GM21737 (cell line): Measurements from ENCODE around the gene FEN1.

Experiments used
- ATAC-seq: cut with Tn5 transposase; IDR thresholded peaks from one replicate; pipeline ENCODE4 v1.9.1; 2021; ENCODE audit warnings: mild to moderate bottlenecking, moderate library complexity; ENCODE audit not compliant: unreplicated experiment

FEN1 gene

GRCh38 chr11:61793083-61793828 lies 545 bp downstream of the FEN1 start:
- no peak for ATAC-seq

GRCh38 chr11:61793829-61794204 lies 1.1 kb downstream of the FEN1 start:
- no peak for ATAC-seq

GRCh38 chr11:61794579-61794978 lies 1.9 kb downstream of the FEN1 start:
- no peak for ATAC-seq

- no peak for ATAC-seq
These were observed 2.7 kb downstream of the FEN1 start for GRCh38 chr11:61795459-61795858.

- ATAC-seq = no peak
These were observed 3.3 kb downstream of the FEN1 start for GRCh38 chr11:61795876-61796526.

GRCh38 chr11:61797263-61797944 lies 4.7 kb downstream of the FEN1 start:
- no peak for ATAC-seq

GRCh38 chr11:61799665-61800284 lies 7.1 kb downstream of the FEN1 start:
- no peak for ATAC-seq

GRCh38 chr11:61800331-61801281 lies 7.9 kb downstream of the FEN1 start:
- ATAC-seq = no peak

- ATAC-seq = no peak
These were observed 9.9 kb downstream of the FEN1 start for GRCh38 chr11:61802605-61803004.

- no peak for ATAC-seq
These were observed 11.4 kb downstream of the FEN1 start for GRCh38 chr11:61803889-61804647.

- no peak for ATAC-seq
These were observed 12.4 kb downstream of the FEN1 start for GRCh38 chr11:61805146-61805545.

- no peak for ATAC-seq
These were observed 14.1 kb downstream of the FEN1 start for GRCh38 chr11:61806785-61807184.

GRCh38 chr11:61810671-61811175 lies 18.0 kb downstream of the FEN1 start:
- no peak for ATAC-seq

GRCh38 chr11:61811831-61812230 lies 19.1 kb downstream of the FEN1 start:
- no peak for ATAC-seq

- ATAC-seq = no peak
These were observed 20.2 kb downstream of the FEN1 start for GRCh38 chr11:61812736-61813411.

- ATAC-seq = no peak
These were observed 21.7 kb downstream of the FEN1 start for GRCh38 chr11:61814247-61814957.

GRCh38 chr11:61814958-61815789 lies 22.5 kb downstream of the FEN1 start:
- ATAC-seq = peak; percentile 44
